Hepatocyte (in vitro differentiated cells): ENCODE results near the gene MCF2L2.

ENCODE experiments used
- CTCF ChIP-seq: fragments of 200-600 bp; sonication (generic); IDR thresholded peaks from 2 replicates; pipeline ENCODE4 v1.5.1; 2016; ENCODE audit warnings: antibody characterized with exemption, mild to moderate bottlenecking; ENCODE audit not compliant: poor library complexity
- EZH2 ChIP-seq: fragments of 200-600 bp; sonication (generic); IDR thresholded peaks from 2 replicates; pipeline ENCODE4 v1.6.1; 2016; ENCODE audit warnings: antibody characterized with exemption, mild to moderate bottlenecking, borderline replicate concordance
- EZH2phosphoT487 ChIP-seq: fragments of 200-600 bp; sonication (generic); IDR thresholded peaks from one replicate; pipeline ENCODE4 v1.6.1; 2018; ENCODE audit warnings: antibody characterized with exemption, mild to moderate bottlenecking, low read depth, moderate library complexity; ENCODE audit not compliant: unreplicated experiment, severe bottlenecking

GRCh38 chr3:183158113-183158512 lies 270.3 kb downstream of the MCF2L2 start:
- TF ChIP-seq CTCF: no peak
- TF ChIP-seq EZH2: no peak
- TF ChIP-seq EZH2phosphoT487: no peak
